T-helper 2 cell treated with Interferon-gamma antibody and Interleukin-4, amounts not matched to agents 5 μg/mL and 100 μg/mL, for 36 hours (primary cell): ENCODE results near the gene TMPRSS11D.

Source experiments
- DNase-seq: peaks from one replicate; pipeline ENCODE4 v3.0.0; 2021; ENCODE audit warnings: low spot score
- H3K27ac Mint-ChIP-seq: one replicate; pipeline ENCODE4 v1.8.0; 2021; ENCODE audit warnings: mild to moderate bottlenecking, mixed read lengths
- H3K27me3 Mint-ChIP-seq: one replicate; pipeline ENCODE4 v1.8.0; 2021; ENCODE audit warnings: low read depth, mixed read lengths
- H3K36me3 Mint-ChIP-seq: one replicate; pipeline ENCODE4 v1.8.0; 2021; ENCODE audit warnings: low read depth, mixed read lengths
- H3K4me1 Mint-ChIP-seq: one replicate; pipeline ENCODE4 v1.8.0; 2021; ENCODE audit warnings: low read depth, mixed read lengths
- H3K4me3 Mint-ChIP-seq: one replicate; pipeline ENCODE4 v1.8.0; 2022; ENCODE audit warnings: mild to moderate bottlenecking, moderate library complexity, mixed read lengths
- H3K9me3 Mint-ChIP-seq: one replicate; pipeline ENCODE4 v1.8.0; 2021; ENCODE audit warnings: mixed read lengths

The TMPRSS11D gene

GRCh38 chr4:67779631-67780030 is 104.2 kb downstream of the TMPRSS11D start:
- peaks cover 5% of the 10 kb centered on the region for H3K4me1 Mint-ChIP-seq

GRCh38 chr4:67776746-67777145 is 107.1 kb downstream of the TMPRSS11D start:
- Mint-ChIP-seq H3K27ac (no peak overlapping the region), H3K36me3 (no peaks in the 10 kb centered on the region), H3K27me3 (no peaks in the 10 kb centered on the region), H3K4me3 (no peak overlapping the region), H3K9me3 (no peaks in the 10 kb centered on the region), H3K4me1 (peaks cover 5% of the 10 kb centered on the region)
- DNase-seq = no peak

More at GRCh38 chr4:67779631-67780030, 104.2 kb downstream of the TMPRSS11D start:
- Mint-ChIP-seq H3K27ac (no peak overlapping the region), H3K36me3 (no peaks in the 10 kb centered on the region), H3K4me3 (no peak overlapping the region), H3K9me3 (no peaks in the 10 kb centered on the region), H3K27me3 (no peaks in the 10 kb centered on the region)
- DNase-seq = no peak
